SK-MEL-5 (cell line): ENCODE measurements around the gene USP13. TPM values are rescaled to one million over a fixed set of nuclear protein-coding genes. Genes with fewer than 3 reads are reported as not detected.

Source experiments
- DNase-seq: peaks from one replicate; pipeline ENCODE4 v3.0.0-alpha.2; 2016; ENCODE audit warnings: low read depth, low spot score
- in situ Hi-C: cut with HindIII; loops from 2 replicates; pipeline ENCODE4 v1.10.0; 2016; ENCODE audit warnings: low sequenced_read_pairs, high pct_unique_total_duplicates, low pct_unique_long_range_greater_than_20kb
- total RNA-seq: library from RNA; depleted of rRNA; stranded (reverse); fragments of >200 nt; shearing (Covaris generic); gene quantifications from 2 replicates; pipeline ENCODE4 v1.2.3, GENCODE V29; 2014

Gene USP13
- total RNA-seq, 1 experiment from 2014 or later, result 7.1 TPM

- in situ Hi-C loops, result no loop called here
- peak; percentile 94 for DNase-seq
Measured at GRCh38 chr3:179716811-179717210, 64.0 kb downstream of the USP13 start.

- in situ Hi-C loops, result no loop called here
Measured at GRCh38 chr3:179717219-179717618, 64.4 kb downstream of the USP13 start.

GRCh38 chr3:179719048-179719734 lies 66.4 kb downstream of the USP13 start:
- in situ Hi-C loops, result no loop called here
- no peak for DNase-seq

More at GRCh38 chr3:179717219-179717618, 64.4 kb downstream of the USP13 start:
- no peak for DNase-seq

GRCh38 chr3:179720196-179720595 lies 67.4 kb downstream of the USP13 start:
- in situ Hi-C loops, result no loop called here
- DNase-seq, result peak; percentile 74

GRCh38 chr3:179723617-179724016 lies 70.8 kb downstream of the USP13 start:
- in situ Hi-C loops, result no loop called here
- DNase-seq, result no peak

- in situ Hi-C loops, result no loop called here
- DNase-seq, result no peak
Measured at GRCh38 chr3:179726075-179726699, 73.3 kb downstream of the USP13 start.

- in situ Hi-C loops, result no loop called here
- no peak for DNase-seq
Measured at GRCh38 chr3:179729086-179729485, 76.2 kb downstream of the USP13 start.

- in situ Hi-C loops, result no loop called here
Measured at GRCh38 chr3:179729981-179730380, 77.1 kb downstream of the USP13 start.

GRCh38 chr3:179730506-179730905 lies 77.7 kb downstream of the USP13 start:
- no peak for DNase-seq
- in situ Hi-C loops, result no loop called here

More at GRCh38 chr3:179729981-179730380, 77.1 kb downstream of the USP13 start:
- DNase-seq, result no peak

GRCh38 chr3:179731544-179731943 lies 78.7 kb downstream of the USP13 start:
- DNase-seq, result no peak
- in situ Hi-C loops, result no loop called here

GRCh38 chr3:179732661-179733348 lies 80.0 kb downstream of the USP13 start:
- no peak for DNase-seq
- in situ Hi-C loops, result no loop called here

GRCh38 chr3:179733797-179734196 lies 81.0 kb downstream of the USP13 start:
- DNase-seq, result no peak
- in situ Hi-C loops, result no loop called here

GRCh38 chr3:179734497-179735281 lies 81.8 kb downstream of the USP13 start:
- in situ Hi-C loops, result no loop called here

GRCh38 chr3:179735321-179735720 lies 82.5 kb downstream of the USP13 start:
- in situ Hi-C loops, result no loop called here
- DNase-seq, result no peak

More at GRCh38 chr3:179734497-179735281, 81.8 kb downstream of the USP13 start:
- no peak for DNase-seq

- in situ Hi-C loops, result no loop called here
- no peak for DNase-seq
Measured at GRCh38 chr3:179738998-179739397, 86.2 kb downstream of the USP13 start.

- DNase-seq, result no peak
- in situ Hi-C loops, result no loop called here
Measured at GRCh38 chr3:179739816-179740594, 87.2 kb downstream of the USP13 start.

- in situ Hi-C loops, result no loop called here
Measured at GRCh38 chr3:179743913-179744312, 91.1 kb downstream of the USP13 start.

More at GRCh38 chr3:179743913-179744312, 91.1 kb downstream of the USP13 start:
- DNase-seq, result no peak
